ENCODE results near the gene ATG4C. TPM values are rescaled to one million over a fixed set of nuclear protein-coding genes. Genes with fewer than 3 reads are reported as not detected.

The ATG4C gene
- total RNA-seq, 1 donor from 2014 or later: 10.5 TPM

- TF ChIP-seq CTCF (IDR thresholded peaks at IDR 0.05): no peak
- Mint-ChIP-seq H3K9me3 (ENCODE audit: unreplicated experiment) (no peaks in the 10 kb centered on the region), H3K4me1 (ENCODE audit: unreplicated experiment) (no peaks in the 10 kb centered on the region), H3K36me3 (ENCODE audit: unreplicated experiment) (no peaks in the 10 kb centered on the region), H3K4me3 (ENCODE audit: unreplicated experiment) (no peak overlapping the region), H3K27ac (ENCODE audit: unreplicated experiment) (no peak overlapping the region), H3K27me3 (ENCODE audit: unreplicated experiment) (no peaks in the 10 kb centered on the region)
- no peak for DNase-seq (ENCODE audit: extremely low spot score, unreplicated experiment)
Measured at GRCh38 chr1:62794053-62794452, 10.1 kb downstream of the ATG4C start.

- H3K4me1 Mint-ChIP-seq (ENCODE audit: unreplicated experiment): no peaks in the 10 kb centered on the region
- DNase-seq (ENCODE audit: extremely low spot score, unreplicated experiment): no peak
- no peaks in the 10 kb centered on the region for H3K27me3 Mint-ChIP-seq (ENCODE audit: unreplicated experiment)
- TF ChIP-seq CTCF (IDR thresholded peaks at IDR 0.05): no peak
- H3K36me3 Mint-ChIP-seq (ENCODE audit: unreplicated experiment): no peaks in the 10 kb centered on the region
- H3K9me3 Mint-ChIP-seq (ENCODE audit: unreplicated experiment): no peaks in the 10 kb centered on the region
- no peak overlapping the region for H3K27ac Mint-ChIP-seq (ENCODE audit: unreplicated experiment)
- H3K4me3 Mint-ChIP-seq (ENCODE audit: unreplicated experiment): no peak overlapping the region
Measured at GRCh38 chr1:62796221-62796620, 12.3 kb downstream of the ATG4C start.

GRCh38 chr1:62799688-62800087 lies 15.8 kb downstream of the ATG4C start:
- Mint-ChIP-seq H3K4me3 (ENCODE audit: unreplicated experiment) (no peak overlapping the region), H3K27me3 (ENCODE audit: unreplicated experiment) (no peaks in the 10 kb centered on the region), H3K4me1 (ENCODE audit: unreplicated experiment) (no peaks in the 10 kb centered on the region), H3K27ac (ENCODE audit: unreplicated experiment) (no peak overlapping the region), H3K36me3 (ENCODE audit: unreplicated experiment) (peaks cover 3% of the 10 kb centered on the region), H3K9me3 (ENCODE audit: unreplicated experiment) (no peaks in the 10 kb centered on the region)
- no peak for TF ChIP-seq CTCF (IDR thresholded peaks at IDR 0.05)
- no peak for DNase-seq (ENCODE audit: extremely low spot score, unreplicated experiment)

- no peak for TF ChIP-seq CTCF (IDR thresholded peaks at IDR 0.05)
Measured at GRCh38 chr1:62800281-62800680, 16.3 kb downstream of the ATG4C start.

GRCh38 chr1:62800825-62801306 lies 16.9 kb downstream of the ATG4C start:
- TF ChIP-seq CTCF (IDR thresholded peaks at IDR 0.05): no peak
- H3K36me3 Mint-ChIP-seq (ENCODE audit: unreplicated experiment): peaks cover 3% of the 10 kb centered on the region
- H3K27ac Mint-ChIP-seq (ENCODE audit: unreplicated experiment): no peak overlapping the region
- no peaks in the 10 kb centered on the region for H3K4me1 Mint-ChIP-seq (ENCODE audit: unreplicated experiment)
- H3K9me3 Mint-ChIP-seq (ENCODE audit: unreplicated experiment): no peaks in the 10 kb centered on the region
- H3K27me3 Mint-ChIP-seq (ENCODE audit: unreplicated experiment): no peaks in the 10 kb centered on the region
- no peak for DNase-seq (ENCODE audit: extremely low spot score, unreplicated experiment)
- H3K4me3 Mint-ChIP-seq (ENCODE audit: unreplicated experiment): no peak overlapping the region

More at GRCh38 chr1:62800281-62800680, 16.3 kb downstream of the ATG4C start:
- no peaks in the 10 kb centered on the region for H3K27me3 Mint-ChIP-seq (ENCODE audit: unreplicated experiment)
- no peaks in the 10 kb centered on the region for H3K9me3 Mint-ChIP-seq (ENCODE audit: unreplicated experiment)
- no peak overlapping the region for H3K27ac Mint-ChIP-seq (ENCODE audit: unreplicated experiment)
- H3K4me3 Mint-ChIP-seq (ENCODE audit: unreplicated experiment): no peak overlapping the region
- DNase-seq (ENCODE audit: extremely low spot score, unreplicated experiment): no peak
- H3K36me3 Mint-ChIP-seq (ENCODE audit: unreplicated experiment): peaks cover 3% of the 10 kb centered on the region
- no peaks in the 10 kb centered on the region for H3K4me1 Mint-ChIP-seq (ENCODE audit: unreplicated experiment)
